ENCODE results near the gene BSPRY.

- TF ChIP-seq CTCF (IDR thresholded peaks at IDR 0.05), result no peak
- TF ChIP-seq EP300 (IDR thresholded peaks at IDR 0.05), result no peak
- no peak for TF ChIP-seq POLR2AphosphoS5 (IDR thresholded peaks at IDR 0.05)
- TF ChIP-seq POLR2A (IDR thresholded peaks at IDR 0.05), result no peak
These were observed 286 bp upstream of the BSPRY start for GRCh38 chr9:113349066-113349444.
